ENCODE data around the gene GPANK1. TPM values are rescaled to one million over a fixed set of nuclear protein-coding genes. Genes with fewer than 3 reads are reported as not detected.

Gene GPANK1
- total and polyA plus RNA-seq, 2 of the 13 experiments (the other 11 are each of a cell fraction or from before 2014, with no cell fraction given) = 15.4 to 22.8 TPM

DNA sequence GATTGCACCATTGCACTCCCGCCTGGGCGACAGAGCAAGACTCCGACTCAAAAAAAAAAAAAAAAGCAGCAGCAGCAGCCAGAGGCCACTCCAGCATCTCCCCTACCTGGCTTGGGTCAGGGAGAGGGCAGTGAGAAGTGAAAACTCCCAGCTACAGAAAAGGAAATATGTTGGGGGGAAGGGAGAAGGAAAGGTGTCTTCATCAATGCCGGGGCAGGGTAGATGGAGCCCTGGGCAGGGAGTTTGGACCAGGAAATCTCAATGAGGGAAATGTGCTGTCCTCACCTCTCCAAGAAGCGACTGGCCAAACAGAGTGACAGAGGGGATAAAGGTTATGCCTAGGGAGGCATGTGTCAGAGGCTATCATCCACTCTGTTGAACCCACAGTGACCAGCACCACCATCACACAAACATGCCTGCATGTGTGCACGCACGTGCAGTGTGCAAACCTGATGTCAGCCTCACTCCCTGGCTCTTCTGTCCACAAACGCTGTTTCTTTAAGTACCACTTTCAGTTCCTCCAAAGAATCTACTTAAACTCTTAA is 50.6 kb downstream of the GPANK1 start (continued):
- TF ChIP-seq YEATS4 (CRISPR knock-in tag; IDR thresholded peaks at IDR 0.05; ENCODE audit: borderline replicate concordance) (no peak), HOXA3 (CRISPR knock-in tag; IDR thresholded peaks at IDR 0.05) (no peak; the same call in 1 of the 2 replicates), HNF1A (IDR thresholded peaks at IDR 0.05; ENCODE audit: low read depth) (no peak), HNF1A (CRISPR knock-in tag; IDR thresholded peaks at IDR 0.05; ENCODE audit: borderline replicate concordance) (no peak), SOX6 (IDR thresholded peaks at IDR 0.05) (no peak), SOX6 (CRISPR knock-in tag; IDR thresholded peaks at IDR 0.05) (no peak), NR3C1 (CRISPR knock-in tag; IDR thresholded peaks at IDR 0.05) (no peak), SP1 (IDR thresholded peaks at IDR 0.05) (no peak), SP1 (CRISPR knock-in tag; IDR thresholded peaks at IDR 0.05) (no peak), FOXA3 (CRISPR knock-in tag; IDR thresholded peaks at IDR 0.05) (0 out of 2 replicates have a peak, but pooled peaks have one; percentile 25), ZNF614 (CRISPR knock-in tag; IDR thresholded peaks at IDR 0.05; ENCODE audit: borderline replicate concordance) (no peak), CHD2 (IDR thresholded peaks at IDR 0.05; ENCODE audit: low read depth, low read length) (no peak), ZBTB7B (CRISPR knock-in tag; IDR thresholded peaks at IDR 0.05) (0 out of 2 replicates have a peak, but pooled peaks have one; percentile 9), LCORL (IDR thresholded peaks at IDR 0.05) (no peak), LCORL (CRISPR knock-in tag; IDR thresholded peaks at IDR 0.05) (0 out of 2 replicates have a peak, but pooled peaks have one; percentile 1), ZNF629 (CRISPR knock-in tag; conservative IDR thresholded peaks at IDR 0.05) (no peak), FOXA1 (IDR thresholded peaks at IDR 0.05) (no peak), FOXA1 (CRISPR knock-in tag; IDR thresholded peaks at IDR 0.05) (peak; percentile 59), MEIS1 (CRISPR knock-in tag; IDR thresholded peaks at IDR 0.05; ENCODE audit: borderline replicate concordance) (no peak), FOSL2 (CRISPR knock-in tag; IDR thresholded peaks at IDR 0.05) (0 out of 2 replicates have a peak, but pooled peaks have one; percentile 9), GLI4 (CRISPR knock-in tag; IDR thresholded peaks at IDR 0.05; ENCODE audit: borderline replicate concordance) (0 out of 2 replicates have a peak, but pooled peaks have one; percentile 55)
- TF ChIP-seq, protein P1, sequence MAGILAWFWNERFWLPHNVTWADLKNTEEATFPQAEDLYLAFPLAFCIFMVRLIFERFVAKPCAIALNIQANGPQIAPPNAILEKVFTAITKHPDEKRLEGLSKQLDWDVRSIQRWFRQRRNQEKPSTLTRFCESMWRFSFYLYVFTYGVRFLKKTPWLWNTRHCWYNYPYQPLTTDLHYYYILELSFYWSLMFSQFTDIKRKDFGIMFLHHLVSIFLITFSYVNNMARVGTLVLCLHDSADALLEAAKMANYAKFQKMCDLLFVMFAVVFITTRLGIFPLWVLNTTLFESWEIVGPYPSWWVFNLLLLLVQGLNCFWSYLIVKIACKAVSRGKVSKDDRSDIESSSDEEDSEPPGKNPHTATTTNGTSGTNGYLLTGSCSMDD (CRISPR knock-in tag; IDR thresholded peaks at IDR 0.05) = no peak
- TF ChIP-seq, protein P2, sequence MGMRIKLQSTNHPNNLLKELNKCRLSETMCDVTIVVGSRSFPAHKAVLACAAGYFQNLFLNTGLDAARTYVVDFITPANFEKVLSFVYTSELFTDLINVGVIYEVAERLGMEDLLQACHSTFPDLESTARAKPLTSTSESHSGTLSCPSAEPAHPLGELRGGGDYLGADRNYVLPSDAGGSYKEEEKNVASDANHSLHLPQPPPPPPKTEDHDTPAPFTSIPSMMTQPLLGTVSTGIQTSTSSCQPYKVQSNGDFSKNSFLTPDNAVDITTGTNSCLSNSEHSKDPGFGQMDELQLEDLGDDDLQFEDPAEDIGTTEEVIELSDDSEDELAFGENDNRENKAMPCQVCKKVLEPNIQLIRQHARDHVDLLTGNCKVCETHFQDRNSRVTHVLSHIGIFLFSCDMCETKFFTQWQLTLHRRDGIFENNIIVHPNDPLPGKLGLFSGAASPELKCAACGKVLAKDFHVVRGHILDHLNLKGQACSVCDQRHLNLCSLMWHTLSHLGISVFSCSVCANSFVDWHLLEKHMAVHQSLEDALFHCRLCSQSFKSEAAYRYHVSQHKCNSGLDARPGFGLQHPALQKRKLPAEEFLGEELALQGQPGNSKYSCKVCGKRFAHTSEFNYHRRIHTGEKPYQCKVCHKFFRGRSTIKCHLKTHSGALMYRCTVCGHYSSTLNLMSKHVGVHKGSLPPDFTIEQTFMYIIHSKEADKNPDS (CRISPR knock-in tag; IDR thresholded peaks at IDR 0.05) = no peak
- TF ChIP-seq, protein P3, sequence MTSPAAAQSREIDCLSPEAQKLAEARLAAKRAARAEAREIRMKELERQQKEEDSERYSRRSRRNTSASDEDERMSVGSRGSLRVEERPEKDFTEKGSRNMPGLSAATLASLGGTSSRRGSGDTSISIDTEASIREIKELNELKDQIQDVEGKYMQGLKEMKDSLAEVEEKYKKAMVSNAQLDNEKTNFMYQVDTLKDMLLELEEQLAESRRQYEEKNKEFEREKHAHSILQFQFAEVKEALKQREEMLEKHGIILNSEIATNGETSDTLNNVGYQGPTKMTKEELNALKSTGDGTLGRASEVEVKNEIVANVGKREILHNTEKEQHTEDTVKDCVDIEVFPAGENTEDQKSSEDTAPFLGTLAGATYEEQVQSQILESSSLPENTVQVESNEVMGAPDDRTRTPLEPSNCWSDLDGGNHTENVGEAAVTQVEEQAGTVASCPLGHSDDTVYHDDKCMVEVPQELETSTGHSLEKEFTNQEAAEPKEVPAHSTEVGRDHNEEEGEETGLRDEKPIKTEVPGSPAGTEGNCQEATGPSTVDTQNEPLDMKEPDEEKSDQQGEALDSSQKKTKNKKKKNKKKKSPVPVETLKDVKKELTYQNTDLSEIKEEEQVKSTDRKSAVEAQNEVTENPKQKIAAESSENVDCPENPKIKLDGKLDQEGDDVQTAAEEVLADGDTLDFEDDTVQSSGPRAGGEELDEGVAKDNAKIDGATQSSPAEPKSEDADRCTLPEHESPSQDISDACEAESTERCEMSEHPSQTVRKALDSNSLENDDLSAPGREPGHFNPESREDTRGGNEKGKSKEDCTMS (CRISPR knock-in tag; conservative IDR thresholded peaks at IDR 0.05) = no peak

Measured in HepG2 (cell line).